ENCODE data around the gene TBL1Y.
"Not testable (repeated sequence)": the region's sequence is repeated elsewhere in the genome, so short reads cannot be mapped to it uniquely, and the experiment has no call there.

The TBL1Y gene

DNA sequence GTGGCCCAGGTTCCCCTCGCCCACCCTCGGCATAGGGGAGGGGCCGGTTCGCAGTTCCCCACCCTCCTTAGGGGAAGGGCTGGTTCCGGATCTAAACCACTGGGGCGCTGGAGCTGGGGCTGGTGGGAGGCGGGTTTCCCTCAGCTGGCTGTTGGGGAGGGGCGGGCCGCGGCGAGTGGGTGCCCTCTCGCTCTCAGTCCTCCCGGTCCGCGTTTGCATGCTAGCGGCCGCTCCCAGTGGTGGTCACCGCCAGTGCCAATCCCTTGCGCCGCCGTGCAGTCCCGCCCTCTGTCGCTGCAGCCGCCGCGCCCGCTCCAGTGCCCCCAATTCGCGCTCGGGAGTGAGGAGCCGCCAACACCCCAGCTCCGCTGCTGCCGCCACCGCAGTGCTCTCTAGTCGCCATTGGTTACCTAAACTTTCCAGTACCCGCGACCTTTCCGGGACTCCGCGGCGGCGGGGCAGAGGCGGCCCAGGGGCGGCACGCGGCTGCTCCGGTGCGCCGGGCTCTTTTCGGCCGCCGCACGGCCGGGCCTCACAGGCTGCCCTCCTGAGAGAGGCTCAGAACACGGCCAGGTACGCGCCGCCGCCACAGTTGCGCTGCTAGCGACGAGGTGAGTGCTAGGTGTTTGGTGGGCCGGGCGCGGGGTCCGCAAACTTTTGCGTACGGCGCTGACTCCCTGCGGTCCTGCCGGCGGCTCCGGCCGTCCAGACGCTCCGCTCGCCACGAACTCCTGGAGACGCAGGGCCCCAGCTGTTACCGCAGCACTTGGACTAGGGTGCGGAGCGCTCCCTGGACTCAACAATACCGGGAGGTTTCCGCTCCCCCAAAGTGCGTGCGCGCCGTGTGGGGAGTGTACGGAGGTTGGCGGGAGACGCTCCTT, at the start of gene TBL1Y:
Gene TBL1Y (plus strand): TSS at position 326 of the 881 bp plus-strand sequence. CDS start 114,388 bp downstream, outside the sequence.
- DNase-seq (ENCODE audit: low read depth, low spot score): no peak
- TF ChIP-seq, protein P1, sequence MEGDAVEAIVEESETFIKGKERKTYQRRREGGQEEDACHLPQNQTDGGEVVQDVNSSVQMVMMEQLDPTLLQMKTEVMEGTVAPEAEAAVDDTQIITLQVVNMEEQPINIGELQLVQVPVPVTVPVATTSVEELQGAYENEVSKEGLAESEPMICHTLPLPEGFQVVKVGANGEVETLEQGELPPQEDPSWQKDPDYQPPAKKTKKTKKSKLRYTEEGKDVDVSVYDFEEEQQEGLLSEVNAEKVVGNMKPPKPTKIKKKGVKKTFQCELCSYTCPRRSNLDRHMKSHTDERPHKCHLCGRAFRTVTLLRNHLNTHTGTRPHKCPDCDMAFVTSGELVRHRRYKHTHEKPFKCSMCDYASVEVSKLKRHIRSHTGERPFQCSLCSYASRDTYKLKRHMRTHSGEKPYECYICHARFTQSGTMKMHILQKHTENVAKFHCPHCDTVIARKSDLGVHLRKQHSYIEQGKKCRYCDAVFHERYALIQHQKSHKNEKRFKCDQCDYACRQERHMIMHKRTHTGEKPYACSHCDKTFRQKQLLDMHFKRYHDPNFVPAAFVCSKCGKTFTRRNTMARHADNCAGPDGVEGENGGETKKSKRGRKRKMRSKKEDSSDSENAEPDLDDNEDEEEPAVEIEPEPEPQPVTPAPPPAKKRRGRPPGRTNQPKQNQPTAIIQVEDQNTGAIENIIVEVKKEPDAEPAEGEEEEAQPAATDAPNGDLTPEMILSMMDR (IDR thresholded peaks at IDR 0.05; ENCODE audit: low read depth, low read length): no peak
- in situ Hi-C loops (cut with HindIII; ENCODE audit: low sequenced_read_pairs): no loop called here
- no peak within 1 kb of the TSS for H3K4me3 ChIP-seq (ENCODE audit: low read depth, low read length)

DNA sequence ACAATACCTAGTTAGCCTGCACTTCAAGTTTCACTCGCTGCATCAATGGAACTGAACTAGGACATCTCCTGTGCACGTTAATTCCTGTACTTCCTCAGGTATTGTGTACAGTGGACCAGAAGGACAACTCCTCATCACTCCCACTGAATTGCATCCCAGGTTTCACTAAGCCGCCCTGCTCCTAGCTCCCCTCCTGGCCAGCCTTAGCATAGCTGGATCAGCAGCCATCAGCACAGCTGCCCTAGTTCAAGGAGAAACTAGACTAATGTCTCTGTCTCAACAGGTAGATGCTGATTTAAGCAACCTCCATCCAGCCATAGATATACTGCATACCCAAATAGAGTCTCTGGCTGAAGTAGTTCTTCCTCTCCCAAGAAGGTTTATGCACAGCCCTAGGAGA, 16.0 kb upstream of the TBL1Y start:
- H3K4me3 ChIP-seq (ENCODE audit: low read depth, low read length): no peak overlapping the region
- TF ChIP-seq, protein P1 (IDR thresholded peaks at IDR 0.05; ENCODE audit: low read depth, low read length): no peak
- in situ Hi-C loops (cut with HindIII; ENCODE audit: low sequenced_read_pairs): no loop called here
- no peak for DNase-seq (ENCODE audit: low read depth, low spot score)

DNA sequence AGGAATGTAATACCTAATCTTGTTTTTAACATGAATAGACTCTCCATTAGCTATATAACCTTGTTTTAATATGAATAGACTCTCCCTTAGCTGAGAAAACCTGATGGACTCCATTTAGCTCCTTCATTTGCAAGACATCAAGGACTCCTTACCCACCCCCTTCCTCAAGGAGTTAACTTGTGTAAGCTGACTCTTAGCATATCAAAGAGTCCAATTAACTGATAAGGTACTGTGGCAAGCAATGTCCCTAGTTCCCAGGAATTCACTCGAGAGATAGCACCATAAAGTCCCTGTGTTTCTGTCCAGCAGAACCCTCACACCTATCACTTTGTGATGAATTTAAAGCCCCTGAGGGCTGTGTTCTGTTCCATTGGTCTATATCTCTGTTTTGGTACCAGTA, 15.3 kb upstream of the TBL1Y start:
- TF ChIP-seq, protein P1 (IDR thresholded peaks at IDR 0.05; ENCODE audit: low read depth, low read length): no peak
- in situ Hi-C loops (cut with HindIII; ENCODE audit: low sequenced_read_pairs): no loop called here

DNA sequence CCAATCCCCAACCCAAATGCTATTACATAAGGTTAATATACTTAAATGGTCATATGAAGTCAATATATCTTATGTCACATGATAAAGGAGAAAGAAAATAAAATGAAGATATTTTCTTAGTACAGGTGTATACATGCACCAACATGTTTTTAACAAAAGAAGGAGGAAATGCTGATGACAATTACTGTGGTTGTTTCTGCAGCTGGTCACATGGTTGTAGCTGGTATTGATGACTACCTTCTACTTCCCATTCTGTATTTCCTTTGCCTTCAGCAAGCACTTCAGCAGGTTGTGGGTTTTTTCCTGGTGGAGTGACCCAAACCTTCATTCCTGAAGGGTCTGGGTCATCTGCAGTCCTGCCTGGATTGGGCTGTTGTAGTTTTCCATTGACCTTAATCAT, 8.4 kb upstream of the TBL1Y start:
- in situ Hi-C loops (cut with HindIII; ENCODE audit: low sequenced_read_pairs); DNase-seq (ENCODE audit: low read depth, low spot score); H3K4me3 ChIP-seq (ENCODE audit: low read depth, low read length): not testable (repeated sequence)

More for the DNA sequence above, 15.3 kb upstream of the TBL1Y start:
- no peak for DNase-seq (ENCODE audit: low read depth, low spot score)
- H3K4me3 ChIP-seq (ENCODE audit: low read depth, low read length): no peak overlapping the region

DNA sequence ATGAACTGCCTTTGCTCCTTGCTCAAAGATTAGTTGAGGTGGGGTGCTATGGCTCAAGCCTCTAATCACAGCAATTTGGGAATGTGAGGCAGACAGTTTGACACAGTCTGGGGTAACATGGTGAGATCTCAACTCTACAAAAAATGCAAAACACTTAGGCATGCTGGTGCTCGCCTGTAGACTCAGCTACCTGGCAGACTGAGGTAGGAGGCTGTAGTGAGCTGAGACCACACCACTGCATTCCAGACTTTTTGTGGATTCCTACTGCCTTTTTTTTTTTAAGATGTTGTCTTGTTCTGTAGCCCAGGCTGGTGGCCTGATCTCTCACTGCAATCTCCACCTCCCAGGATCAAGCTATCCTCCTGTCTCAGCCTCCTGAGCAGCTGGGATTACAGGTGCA, 2.9 kb upstream of the TBL1Y start:
- TF ChIP-seq, protein P1 (IDR thresholded peaks at IDR 0.05; ENCODE audit: low read depth, low read length): no peak
- DNase-seq (ENCODE audit: low read depth, low spot score): no peak
- no peak overlapping the region for H3K4me3 ChIP-seq (ENCODE audit: low read depth, low read length)
- in situ Hi-C loops (cut with HindIII; ENCODE audit: low sequenced_read_pairs): no loop called here

DNA sequence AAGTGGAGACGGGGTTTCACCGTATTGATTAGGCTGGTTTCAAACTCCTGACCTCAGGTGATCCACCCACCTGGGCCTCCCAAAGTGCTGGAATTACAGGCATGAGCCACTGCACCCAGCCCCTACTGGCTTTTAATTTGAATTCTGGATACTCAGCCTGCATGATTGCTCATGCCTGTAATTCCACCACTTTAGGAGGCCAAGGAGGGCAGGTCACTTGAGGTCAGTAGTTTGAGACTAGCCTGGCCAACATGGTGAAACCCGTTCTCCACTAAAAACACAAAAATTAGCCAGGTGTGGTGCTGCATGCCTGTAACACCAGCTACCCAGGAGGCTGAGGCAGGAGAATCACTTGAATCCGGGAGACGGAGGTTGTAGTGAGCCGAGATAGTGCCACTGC, 2.5 kb upstream of the TBL1Y start:
- in situ Hi-C loops (cut with HindIII; ENCODE audit: low sequenced_read_pairs); H3K4me3 ChIP-seq (ENCODE audit: low read depth, low read length); DNase-seq (ENCODE audit: low read depth, low spot score): not testable (repeated sequence)

DNA sequence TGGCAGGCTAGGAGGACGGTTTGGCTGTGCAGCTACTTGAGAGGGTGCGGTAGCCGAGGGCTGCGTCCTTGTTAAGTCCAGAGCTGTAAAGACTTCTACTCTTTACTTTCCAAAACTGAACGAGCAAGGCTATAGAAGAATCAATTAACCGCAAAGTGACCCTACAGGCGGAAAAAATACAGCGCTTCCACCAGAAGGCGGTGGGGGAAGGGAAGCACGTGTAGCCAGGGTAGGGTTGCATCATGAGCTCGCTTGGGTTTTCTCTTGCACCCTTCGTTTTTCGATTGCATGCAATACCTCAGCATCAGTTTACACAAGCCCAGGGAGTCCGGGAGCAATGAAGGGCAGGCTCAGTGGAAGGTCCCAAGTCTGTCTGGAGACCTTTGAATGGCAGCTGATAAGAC, 1.4 kb upstream of the TBL1Y start:
- no peak overlapping the region for H3K4me3 ChIP-seq (ENCODE audit: low read depth, low read length)

More for the DNA sequence above, 1.4 kb upstream of the TBL1Y start:
- TF ChIP-seq, protein P1 (IDR thresholded peaks at IDR 0.05; ENCODE audit: low read depth, low read length): no peak
- no peak for DNase-seq (ENCODE audit: low read depth, low spot score)
- in situ Hi-C loops (cut with HindIII; ENCODE audit: low sequenced_read_pairs): no loop called here

All from astrocyte of the spinal cord (primary cell).